Breast epithelium (tissue), 4 donors: Measurements from ENCODE around the gene OR51B2. TPM values are rescaled to one million over a fixed set of nuclear protein-coding genes. Genes with fewer than 3 reads are reported as not detected.
"Not testable (repeated sequence)": the region's sequence is repeated elsewhere in the genome, so short reads cannot be mapped to it uniquely, and the experiment has no call there.

Experiments
- DNase-seq, 2 donors: peaks; one replicate each; pipeline ENCODE4 v3.0.0-alpha.2; 2019; ENCODE audit warnings: low spot score in 2 of 2
- H3K27ac ChIP-seq, 2 donors: fragments of 200-600 bp; sonication (generic) in 1 of 2; one replicate each; pipeline ENCODE4 v1.5.1; 2016 to 2019; ENCODE audit warnings: mild to moderate bottlenecking in 1 of 2
- H3K27me3 ChIP-seq, 2 donors: fragments of 200-600 bp; sonication (generic) in 1 of 2; one replicate each; pipeline versions ENCODE4 v1.5.1 to v1.6.0; 2017 to 2019; ENCODE audit warnings: control low read depth in 1 of 2, mild to moderate bottlenecking in 1 of 2
- H3K36me3 ChIP-seq: fragments of 200-600 bp; one replicate; pipeline ENCODE4 v1.5.1; 2019
- H3K4me1 ChIP-seq, 2 donors: fragments of 200-600 bp; sonication (generic); one replicate each; pipeline ENCODE4 v1.5.1; 2016 to 2019; ENCODE audit warnings: control low read depth in 1 of 2
- H3K4me3 ChIP-seq, 3 donors: fragments of 200-600 bp; sonication (generic); 1 replicate in 2 of 3; 2 replicates in 1 of 3; pipeline ENCODE4 v1.5.1; 2016 to 2019; ENCODE audit warnings: mild to moderate bottlenecking in 3 of 3, moderate library complexity in 2 of 3
- H3K9me3 ChIP-seq, 2 donors: fragments of 200-600 bp; sonication (generic) in 1 of 2; one replicate each; pipeline ENCODE4 v1.5.1; 2016 to 2019; ENCODE audit warnings: control low read depth in 1 of 2
- CTCF ChIP-seq, 3 donors: fragments of 450-650 bp; IDR thresholded peaks; one replicate each; pipeline ENCODE4 v1.5.1; 2016 to 2017; ENCODE audit warnings: antibody characterized with exemption in 3 of 3, mild to moderate bottlenecking in 3 of 3, moderate library complexity in 3 of 3
- POLR2A ChIP-seq: fragments of 450-650 bp; IDR thresholded peaks from one replicate; pipeline ENCODE4 v1.6.1; 2016; ENCODE audit warnings: antibody characterized with exemption, mild to moderate bottlenecking, moderate library complexity
- POLR2AphosphoS5 ChIP-seq, 3 donors: sonication (generic); formaldehyde crosslinking; IDR thresholded peaks; one replicate each; pipeline ENCODE4 v1.6.1; 2017; ENCODE audit warnings: antibody characterized with exemption in 3 of 3
- intact Hi-C: fragments of 100-400 bp; cut with DNase I; formaldehyde crosslinking; loops from one replicate; pipeline ENCODE4 v1.15.1; 2023; ENCODE audit warnings: low total_unique reads
- total RNA-seq, 3 donors: library from RNA; depleted of rRNA; stranded (reverse); fragments of >200 nt; gene quantifications; one replicate each; pipeline ENCODE4 v1.1.0, GENCODE V29; 2016

OR51B2 gene
- total RNA-seq, 3 donors from 2014 or later = 1.6 TPM; not detected in 2

- no peaks in the 10 kb centered on the region for H3K36me3 ChIP-seq
- H3K4me1 ChIP-seq = no peaks in the 10 kb centered on the region
- no peak for DNase-seq
- no peaks in the 10 kb centered on the region for H3K9me3 ChIP-seq
- intact Hi-C loops = no loop called here
- no peak overlapping the region for H3K4me3 ChIP-seq
- H3K27me3 ChIP-seq = no peaks in the 10 kb centered on the region
- no peak overlapping the region for H3K27ac ChIP-seq
- TF ChIP-seq CTCF (IDR thresholded peaks at IDR 0.05) (no peak), POLR2AphosphoS5 (IDR thresholded peaks at IDR 0.05) (no peak), POLR2A (no peak)
Measured at GRCh38 chr11:5364214-5364613, 40.1 kb upstream of the OR51B2 start.

GRCh38 chr11:5363679-5364078, 39.6 kb upstream of the OR51B2 start:
- H3K27ac ChIP-seq = no peak overlapping the region
- H3K27me3 ChIP-seq = no peaks in the 10 kb centered on the region
- H3K36me3 ChIP-seq = no peaks in the 10 kb centered on the region
- no peaks in the 10 kb centered on the region for H3K4me1 ChIP-seq
- intact Hi-C loops = no loop called here
- no peak for DNase-seq
- no peak overlapping the region for H3K4me3 ChIP-seq
- no peaks in the 10 kb centered on the region for H3K9me3 ChIP-seq
- TF ChIP-seq POLR2AphosphoS5 (IDR thresholded peaks at IDR 0.05) (no peak), CTCF (IDR thresholded peaks at IDR 0.05) (no peak), POLR2A (no peak)

- Histone ChIP-seq H3K27ac (no peak overlapping the region), H3K9me3 (no peaks in the 10 kb centered on the region), H3K4me3 (no peak overlapping the region), H3K27me3 (no peaks in the 10 kb centered on the region), H3K4me1 (no peaks in the 10 kb centered on the region), H3K36me3 (no peaks in the 10 kb centered on the region)
- intact Hi-C loops = no loop called here
- no peak for DNase-seq
- TF ChIP-seq POLR2AphosphoS5 (IDR thresholded peaks at IDR 0.05) (no peak), CTCF (IDR thresholded peaks at IDR 0.05) (no peak), POLR2A (no peak)
Measured at GRCh38 chr11:5362017-5362625, 38.0 kb upstream of the OR51B2 start.

- H3K4me3 ChIP-seq, H3K27me3 ChIP-seq, H3K27ac ChIP-seq, H3K9me3 ChIP-seq, intact Hi-C loops, DNase-seq, H3K4me1 ChIP-seq, H3K36me3 ChIP-seq: not testable (repeated sequence)
Measured at GRCh38 chr11:5356031-5356430, 31.9 kb upstream of the OR51B2 start.

- no peaks in the 10 kb centered on the region for H3K36me3 ChIP-seq
- intact Hi-C loops = no loop called here
- no peak for DNase-seq
- H3K27me3 ChIP-seq = no peaks in the 10 kb centered on the region
- no peak within 1 kb of the TSS for H3K4me3 ChIP-seq
- no peaks in the 10 kb centered on the region for H3K9me3 ChIP-seq
- no peaks in the 10 kb centered on the region for H3K4me1 ChIP-seq
- no peak within 1 kb of the TSS for H3K27ac ChIP-seq
- no peak for TF ChIP-seq POLR2AphosphoS5 (IDR thresholded peaks at IDR 0.05)
- no peak for TF ChIP-seq CTCF (IDR thresholded peaks at IDR 0.05)
- TF ChIP-seq POLR2A = no peak
Measured at GRCh38 chr11:5351208-5351607, 27.1 kb upstream of the OR51B2 start, which contains the start of gene OR51B6. OR51B6 (plus strand) TSS chr11:5351508; CDS start chr11:5351508, 0 bp downstream.

- no peaks in the 10 kb centered on the region for H3K4me1 ChIP-seq
- no peak overlapping the region for H3K4me3 ChIP-seq
- no peak for TF ChIP-seq POLR2AphosphoS5 (IDR thresholded peaks at IDR 0.05)
- TF ChIP-seq POLR2A = no peak
- TF ChIP-seq CTCF (IDR thresholded peaks at IDR 0.05) = no peak
- no peaks in the 10 kb centered on the region for H3K36me3 ChIP-seq
- H3K9me3 ChIP-seq = no peaks in the 10 kb centered on the region
- no peaks in the 10 kb centered on the region for H3K27me3 ChIP-seq
- no peak overlapping the region for H3K27ac ChIP-seq
- no peak for DNase-seq
- intact Hi-C loops = no loop called here
Measured at GRCh38 chr11:5349550-5349949, 25.5 kb upstream of the OR51B2 start.
